Prostate gland (tissue), 2 donors: ENCODE results near the gene PARK7.

Experiments
- CTCF ChIP-seq, 4 experiments: fragments of 200-600 bp in 2 of 4; fragments of 450-650 bp in 2 of 4; sonication (generic) in 2 of 4; IDR thresholded peaks; 1 replicate in 3 of 4; 2 replicates in 1 of 4; pipeline ENCODE4 v1.5.1; 2016 to 2019; ENCODE audit warnings: antibody characterized with exemption in 4 of 4, mild to moderate bottlenecking in 2 of 4, moderate library complexity in 2 of 4
- POLR2A ChIP-seq: fragments of 450-650 bp; IDR thresholded peaks from one replicate; pipeline ENCODE4 v1.6.1; 2016; ENCODE audit warnings: antibody characterized with exemption, mild to moderate bottlenecking
- POLR2AphosphoS5 ChIP-seq: sonication (generic); formaldehyde crosslinking; IDR thresholded peaks from one replicate; pipeline ENCODE4 v1.6.1; 2017; ENCODE audit warnings: antibody characterized with exemption

- no peak for TF ChIP-seq CTCF (IDR thresholded peaks at IDR 0.05)
- no peak for TF ChIP-seq POLR2A
- TF ChIP-seq POLR2AphosphoS5: no peak
Measured at GRCh38 chr1:7994827-7995226, 33.3 kb downstream of the PARK7 start.
